GM10266 (cell line): Measurements from ENCODE around the gene INPP4B.

Source experiments
- DNase-seq: peaks from one replicate; pipeline ENCODE4 v3.0.0; 2012; ENCODE audit errors: extremely low spot score
- TF ChIP-seq, protein P1 (sequence below): IDR thresholded peaks from 2 replicates; pipeline ENCODE4 v1.5.1; 2012; ENCODE audit warnings: mild to moderate bottlenecking, low read depth; ENCODE audit not compliant: control insufficient read depth, insufficient read depth; ENCODE audit errors: missing control alignments

Gene INPP4B

GRCh38 chr4:142095886-142096605 lies 750.1 kb downstream of the INPP4B start:
- TF ChIP-seq, protein P1, sequence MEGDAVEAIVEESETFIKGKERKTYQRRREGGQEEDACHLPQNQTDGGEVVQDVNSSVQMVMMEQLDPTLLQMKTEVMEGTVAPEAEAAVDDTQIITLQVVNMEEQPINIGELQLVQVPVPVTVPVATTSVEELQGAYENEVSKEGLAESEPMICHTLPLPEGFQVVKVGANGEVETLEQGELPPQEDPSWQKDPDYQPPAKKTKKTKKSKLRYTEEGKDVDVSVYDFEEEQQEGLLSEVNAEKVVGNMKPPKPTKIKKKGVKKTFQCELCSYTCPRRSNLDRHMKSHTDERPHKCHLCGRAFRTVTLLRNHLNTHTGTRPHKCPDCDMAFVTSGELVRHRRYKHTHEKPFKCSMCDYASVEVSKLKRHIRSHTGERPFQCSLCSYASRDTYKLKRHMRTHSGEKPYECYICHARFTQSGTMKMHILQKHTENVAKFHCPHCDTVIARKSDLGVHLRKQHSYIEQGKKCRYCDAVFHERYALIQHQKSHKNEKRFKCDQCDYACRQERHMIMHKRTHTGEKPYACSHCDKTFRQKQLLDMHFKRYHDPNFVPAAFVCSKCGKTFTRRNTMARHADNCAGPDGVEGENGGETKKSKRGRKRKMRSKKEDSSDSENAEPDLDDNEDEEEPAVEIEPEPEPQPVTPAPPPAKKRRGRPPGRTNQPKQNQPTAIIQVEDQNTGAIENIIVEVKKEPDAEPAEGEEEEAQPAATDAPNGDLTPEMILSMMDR, result no peak
- DNase-seq, result no peak

DNA sequence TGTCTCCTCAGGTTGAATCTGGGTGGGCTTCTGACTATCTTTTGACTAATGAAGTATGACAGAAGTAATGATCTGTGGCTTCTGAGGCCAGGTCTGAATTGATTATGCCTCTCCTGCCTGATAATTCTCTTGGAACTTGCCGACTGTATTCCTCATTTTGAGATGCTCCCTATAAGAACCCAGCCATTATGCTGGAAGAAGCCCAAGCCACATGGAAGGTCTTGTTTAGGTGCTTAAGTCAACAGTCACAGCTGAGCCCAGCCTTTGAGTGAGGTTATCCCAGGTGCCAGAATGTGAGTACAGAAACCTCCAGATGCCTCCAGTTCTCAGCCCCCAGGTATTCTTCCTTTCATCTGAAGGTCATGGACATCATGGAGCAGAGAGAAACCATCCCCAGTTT lies 753.2 kb downstream of the INPP4B start:
- TF ChIP-seq, protein P1, result no peak
- DNase-seq, result no peak

DNA sequence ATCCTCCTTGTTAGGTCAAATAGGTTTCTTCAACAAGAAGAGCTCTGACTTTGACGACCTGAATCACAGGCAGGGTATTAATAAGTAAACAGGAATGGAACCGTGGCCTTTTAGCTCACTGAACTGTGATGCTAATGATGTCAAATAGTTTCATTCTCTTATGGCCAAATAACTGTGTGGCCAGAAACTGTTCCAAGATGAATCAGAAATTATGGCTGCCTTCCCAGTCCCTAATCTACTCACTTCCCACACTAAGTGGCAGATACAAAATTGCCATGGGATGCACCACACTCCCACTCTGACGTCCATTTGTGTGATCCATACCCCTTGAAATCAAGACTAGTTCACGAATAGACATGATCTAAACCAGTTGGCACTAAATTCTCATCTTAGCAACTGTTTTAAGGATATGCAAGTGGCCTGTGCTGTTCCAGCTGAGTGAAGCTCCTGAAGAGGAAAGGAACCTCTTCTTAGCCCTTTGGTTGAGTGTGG lies 754.4 kb downstream of the INPP4B start:
- TF ChIP-seq, protein P1, result no peak

DNA sequence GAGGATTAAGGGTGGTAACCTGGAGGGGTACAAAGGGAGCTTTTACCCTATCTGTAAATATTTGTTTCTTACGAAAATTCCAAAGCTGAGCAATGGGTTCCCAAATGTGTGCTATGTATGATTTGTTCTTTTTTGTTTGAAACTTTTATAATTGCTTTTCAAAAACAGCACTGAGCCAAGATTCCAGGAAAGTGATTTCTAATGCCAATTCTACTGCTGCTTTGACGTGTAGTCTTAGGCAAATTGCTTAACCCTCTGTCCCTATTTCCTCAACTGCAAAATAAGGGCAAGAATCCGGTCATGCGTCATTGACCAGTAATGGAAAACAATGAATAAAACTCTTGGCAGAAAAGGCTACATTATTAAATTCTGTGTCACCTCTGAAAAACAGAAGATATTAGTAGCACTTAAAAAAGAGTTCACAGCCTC lies 755.0 kb downstream of the INPP4B start:
- DNase-seq, result no peak
- TF ChIP-seq, protein P1, result no peak

More for the DNA sequence above, 754.4 kb downstream of the INPP4B start:
- DNase-seq, result no peak

DNA sequence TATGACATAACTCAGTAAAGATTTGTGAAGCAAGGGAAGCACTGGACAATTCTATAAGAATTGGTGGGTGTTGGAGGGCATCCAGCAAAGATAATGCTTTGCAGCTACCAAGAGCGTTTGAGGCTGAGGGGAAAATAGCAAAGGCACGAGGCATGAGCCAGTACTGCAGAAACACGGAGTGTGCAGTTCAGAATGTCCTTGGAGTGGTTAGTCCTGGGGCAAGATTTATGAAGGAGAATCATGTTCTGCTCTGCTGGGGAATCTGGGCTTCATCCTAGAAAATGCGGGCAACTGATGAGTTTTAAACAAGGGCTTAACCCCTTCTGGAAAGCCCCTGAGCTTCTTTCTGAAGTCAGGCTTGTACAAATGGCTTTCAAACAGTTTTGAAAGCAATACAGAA lies 757.2 kb downstream of the INPP4B start:
- DNase-seq, result no peak
- TF ChIP-seq, protein P1, result no peak

DNA sequence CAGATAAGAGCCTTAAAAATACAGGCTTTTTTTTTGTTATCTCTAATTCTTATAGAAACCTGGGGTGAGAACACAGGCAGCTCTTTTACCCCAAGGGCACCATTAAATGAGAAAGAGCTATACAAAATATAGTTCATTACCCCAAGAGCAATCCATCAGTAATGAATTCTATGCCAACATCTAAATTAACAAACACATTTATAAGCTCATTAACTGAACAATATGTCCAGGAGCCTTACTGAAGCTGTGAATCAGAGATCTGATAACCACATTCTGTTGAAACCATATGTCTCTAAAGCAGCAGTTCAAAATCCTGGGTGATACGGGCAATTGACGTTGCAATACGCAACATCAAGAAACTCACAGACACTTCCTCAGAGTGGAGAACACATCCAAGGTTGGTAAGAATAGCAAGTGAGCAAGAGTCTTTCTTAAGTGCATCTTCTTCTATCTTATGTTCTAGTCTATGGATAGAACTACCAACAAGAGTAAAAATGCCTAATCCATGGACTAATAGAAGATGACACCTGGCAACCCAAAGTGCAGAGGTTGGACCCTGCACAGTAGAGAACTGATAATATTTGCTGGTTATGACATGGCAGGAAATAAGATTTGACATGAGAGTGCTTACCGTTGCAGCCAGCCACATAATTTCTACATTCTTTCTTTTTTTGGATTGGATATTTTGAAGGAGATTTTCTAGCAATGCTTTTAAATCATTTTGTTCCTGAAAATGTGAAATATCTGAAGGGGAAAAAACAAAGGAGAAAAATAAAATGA lies 760.4 kb downstream of the INPP4B start:
- TF ChIP-seq, protein P1, result no peak
- DNase-seq, result no peak

- TF ChIP-seq, protein P1, result no peak
- no peak for DNase-seq
Observed at GRCh38 chr4:142083264-142083663, 762.8 kb downstream of the INPP4B start.
